Measurements from ENCODE around the gene ANKMY1.

ANKMY1 gene

DNA sequence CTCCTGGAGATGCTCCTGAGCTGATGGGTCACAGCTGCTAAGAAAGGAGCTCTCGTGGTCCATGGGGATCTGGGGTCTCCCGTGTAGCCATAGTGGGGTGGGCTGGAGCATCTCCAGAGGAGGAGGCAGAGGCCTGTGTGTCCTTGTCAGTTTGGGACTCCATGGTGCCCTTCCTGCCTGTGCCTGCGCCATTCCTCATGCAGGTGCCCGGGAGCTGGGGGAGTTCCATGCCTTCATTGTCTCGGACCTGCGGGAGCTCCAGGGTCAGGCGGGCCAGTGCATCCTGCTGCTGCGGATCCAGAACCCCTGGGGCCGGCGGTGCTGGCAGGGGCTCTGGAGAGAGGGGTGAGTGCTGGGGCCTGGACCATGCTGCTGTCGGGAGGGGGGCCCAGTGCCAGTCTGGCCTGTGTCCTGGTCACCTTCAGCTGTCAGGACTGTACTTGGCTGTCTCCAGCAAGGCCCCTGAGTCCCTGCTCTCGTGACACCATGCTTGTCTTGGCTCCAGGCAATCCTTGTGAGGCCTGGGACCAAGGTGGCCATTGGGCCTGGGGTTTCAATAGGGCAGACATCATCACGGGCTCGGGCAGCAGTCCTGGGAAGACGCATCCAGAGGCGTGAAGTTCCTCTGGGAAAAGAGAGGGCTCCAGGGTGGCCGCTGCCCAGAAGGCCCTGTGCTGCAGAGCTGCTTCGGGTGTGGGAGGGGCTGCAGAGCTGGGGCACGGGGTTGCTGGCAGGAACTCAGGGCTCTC, 36.1 kb upstream of the ANKMY1 start:
- DNase-seq (ENCODE audit: low read depth) = no peak
- no peak overlapping the region for H3K4me3 ChIP-seq (ENCODE audit: control insufficient read depth, low read depth, low read length)
- TF ChIP-seq, protein P1, sequence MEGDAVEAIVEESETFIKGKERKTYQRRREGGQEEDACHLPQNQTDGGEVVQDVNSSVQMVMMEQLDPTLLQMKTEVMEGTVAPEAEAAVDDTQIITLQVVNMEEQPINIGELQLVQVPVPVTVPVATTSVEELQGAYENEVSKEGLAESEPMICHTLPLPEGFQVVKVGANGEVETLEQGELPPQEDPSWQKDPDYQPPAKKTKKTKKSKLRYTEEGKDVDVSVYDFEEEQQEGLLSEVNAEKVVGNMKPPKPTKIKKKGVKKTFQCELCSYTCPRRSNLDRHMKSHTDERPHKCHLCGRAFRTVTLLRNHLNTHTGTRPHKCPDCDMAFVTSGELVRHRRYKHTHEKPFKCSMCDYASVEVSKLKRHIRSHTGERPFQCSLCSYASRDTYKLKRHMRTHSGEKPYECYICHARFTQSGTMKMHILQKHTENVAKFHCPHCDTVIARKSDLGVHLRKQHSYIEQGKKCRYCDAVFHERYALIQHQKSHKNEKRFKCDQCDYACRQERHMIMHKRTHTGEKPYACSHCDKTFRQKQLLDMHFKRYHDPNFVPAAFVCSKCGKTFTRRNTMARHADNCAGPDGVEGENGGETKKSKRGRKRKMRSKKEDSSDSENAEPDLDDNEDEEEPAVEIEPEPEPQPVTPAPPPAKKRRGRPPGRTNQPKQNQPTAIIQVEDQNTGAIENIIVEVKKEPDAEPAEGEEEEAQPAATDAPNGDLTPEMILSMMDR (IDR thresholded peaks at IDR 0.05; ENCODE audit: control insufficient read depth, insufficient read depth, low read depth, low read length, missing control alignments) = no peak

DNA sequence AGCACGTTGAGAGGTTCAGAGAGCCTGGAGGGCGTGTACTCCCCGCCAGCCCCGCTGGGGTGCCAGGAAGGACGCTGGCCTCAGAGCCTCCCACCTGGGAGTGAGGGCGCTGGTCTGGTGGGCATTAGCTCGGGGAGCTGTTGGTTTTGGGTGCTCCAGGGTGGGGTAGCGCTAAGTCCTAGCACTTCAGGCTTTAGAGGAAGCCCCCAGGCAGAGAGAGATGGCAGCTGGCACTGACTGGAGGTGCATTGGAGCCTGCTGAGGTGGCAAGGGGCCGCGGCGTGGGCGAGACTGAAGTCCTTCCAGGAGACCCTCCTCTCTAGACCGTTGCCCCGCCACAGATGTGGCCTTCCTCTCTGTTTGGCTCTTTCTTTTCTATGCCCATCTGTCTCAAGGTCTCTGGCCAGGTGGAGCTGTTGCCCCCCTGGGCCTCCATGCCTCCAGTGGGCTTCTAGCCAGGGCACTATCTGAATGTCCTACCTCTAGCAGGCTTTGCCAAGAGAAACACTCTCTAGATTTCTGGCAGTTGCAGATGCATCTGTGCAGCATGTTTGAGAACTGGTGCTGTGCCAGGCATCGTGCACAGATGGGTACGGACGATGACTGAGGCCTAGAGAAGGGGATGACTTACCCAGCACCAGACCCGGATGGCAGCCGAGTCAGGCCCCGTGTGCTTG, 35.4 kb upstream of the ANKMY1 start:
- DNase-seq (ENCODE audit: low read depth) = no peak
- no peak overlapping the region for H3K4me3 ChIP-seq (ENCODE audit: control insufficient read depth, low read depth, low read length)
- TF ChIP-seq, protein P1 (IDR thresholded peaks at IDR 0.05; ENCODE audit: control insufficient read depth, insufficient read depth, low read depth, low read length, missing control alignments) = no peak

- H3K4me3 ChIP-seq (ENCODE audit: control insufficient read depth, low read depth, low read length) = no peak overlapping the region
- DNase-seq (ENCODE audit: low read depth) = no peak
- TF ChIP-seq, protein P1 (IDR thresholded peaks at IDR 0.05; ENCODE audit: control insufficient read depth, insufficient read depth, low read depth, low read length, missing control alignments) = no peak
These were observed 34.0 kb upstream of the ANKMY1 start for GRCh38 chr2:240591784-240592183.

- H3K4me3 ChIP-seq (ENCODE audit: control insufficient read depth, low read depth, low read length) = no peak overlapping the region
- no peak for DNase-seq (ENCODE audit: low read depth)
- TF ChIP-seq, protein P1 (IDR thresholded peaks at IDR 0.05; ENCODE audit: control insufficient read depth, insufficient read depth, low read depth, low read length, missing control alignments) = no peak
These were observed 33.4 kb upstream of the ANKMY1 start for GRCh38 chr2:240591226-240591625.

DNA sequence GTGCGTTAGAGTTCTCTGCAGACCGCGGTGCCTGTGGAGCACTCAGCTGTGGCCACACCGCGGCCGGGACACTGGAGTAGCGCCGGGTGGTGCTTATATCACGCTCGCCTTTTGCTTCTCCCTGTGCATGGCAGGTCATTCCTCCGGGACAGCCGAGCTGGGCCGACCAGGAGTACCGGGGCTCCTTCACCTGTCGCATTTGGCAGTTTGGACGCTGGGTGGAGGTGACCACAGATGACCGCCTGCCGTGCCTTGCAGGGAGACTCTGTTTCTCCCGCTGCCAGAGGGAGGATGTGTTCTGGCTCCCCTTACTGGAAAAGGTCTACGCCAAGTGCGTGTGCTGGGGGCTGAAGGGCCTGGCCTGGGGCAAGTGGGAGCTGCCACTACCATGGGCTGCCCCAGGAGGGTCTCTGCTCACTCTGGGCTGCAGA, 32.9 kb upstream of the ANKMY1 start:
- no peak for DNase-seq (ENCODE audit: low read depth)
- TF ChIP-seq, protein P1 (IDR thresholded peaks at IDR 0.05; ENCODE audit: control insufficient read depth, insufficient read depth, low read depth, low read length, missing control alignments) = no peak

DNA sequence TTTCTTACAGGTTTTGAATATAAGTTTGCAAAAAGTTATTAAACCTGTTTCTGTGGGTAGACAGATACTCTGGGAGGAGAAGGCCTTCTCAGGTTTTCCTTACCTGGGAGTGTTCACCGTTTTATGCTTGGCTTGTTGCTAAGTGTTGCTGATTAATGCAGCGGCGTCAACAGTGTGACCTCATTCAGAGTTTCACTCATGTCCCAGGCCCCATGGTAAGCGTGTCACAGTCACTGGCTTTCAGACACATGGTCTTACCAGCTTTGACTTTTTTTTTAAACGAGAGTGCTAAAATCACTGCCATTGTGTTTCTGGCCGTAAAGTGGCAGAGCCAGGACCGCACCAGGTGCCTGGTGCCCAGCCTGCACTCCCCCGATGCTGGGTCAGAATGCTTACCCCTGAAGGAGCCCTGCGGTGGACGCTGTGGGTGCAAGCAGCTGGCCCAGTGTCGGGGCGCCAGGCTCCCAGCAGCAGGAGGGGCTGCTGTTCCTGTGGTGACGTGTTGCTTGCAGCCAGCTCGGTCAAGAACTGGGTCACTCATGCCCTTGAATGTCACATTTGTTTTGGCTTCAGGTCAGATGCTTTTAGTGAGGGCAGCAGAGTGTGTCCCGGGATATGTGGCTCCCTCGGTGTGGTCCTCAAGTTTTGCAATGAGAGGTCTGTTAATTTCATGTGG, 32.2 kb upstream of the ANKMY1 start:
- TF ChIP-seq, protein P1 (IDR thresholded peaks at IDR 0.05; ENCODE audit: control insufficient read depth, insufficient read depth, low read depth, low read length, missing control alignments) = no peak
- H3K4me3 ChIP-seq (ENCODE audit: control insufficient read depth, low read depth, low read length) = no peak overlapping the region
- no peak for DNase-seq (ENCODE audit: low read depth)

More for the DNA sequence above, 32.9 kb upstream of the ANKMY1 start:
- no peak overlapping the region for H3K4me3 ChIP-seq (ENCODE audit: control insufficient read depth, low read depth, low read length)

Data from AG09309 (cell line).